WTC11 (cell line): ENCODE data around the gene ZNF564. TPM values are rescaled to one million over a fixed set of nuclear protein-coding genes. Genes with fewer than 3 reads are reported as not detected.
"Not testable (repeated sequence)": the region's sequence is repeated elsewhere in the genome, so short reads cannot be mapped to it uniquely, and the experiment has no call there.

Experiments
- ATAC-seq: fragments of 200-7000 bp; cut with Tn5 transposase; 2 replicates; pipeline ENCODE4 v1.10.0; 2021; ENCODE audit warnings: mild to moderate bottlenecking, moderate library complexity
- CTCF ChIA-PET: fragments of 300-600 bp; sonication (Branson Sonifier 250); formaldehyde crosslinking; loops from one replicate; lab custom pipeline; 2021; ENCODE audit warnings: antibody characterized with exemption; lab: Charles Lee
- POLR2A ChIA-PET: fragments of 350-600 bp; sonication (Branson Sonifier 250); formaldehyde crosslinking; loops from one replicate; lab custom pipeline; 2021; ENCODE audit warnings: antibody characterized with exemption; lab: Charles Lee
- DNase-seq: peaks from one replicate; pipeline ENCODE4 v3.0.0; 2021; ENCODE audit warnings: low spot score
- H3K27ac Mint-ChIP-seq: 2 replicates; pipeline ENCODE4 v1.8.0; 2021; ENCODE audit warnings: mixed read lengths
- H3K27me3 Mint-ChIP-seq: 2 replicates; pipeline ENCODE4 v1.8.0; 2021; ENCODE audit warnings: low read depth, mild to moderate bottlenecking, moderate library complexity, mixed read lengths
- H3K36me3 Mint-ChIP-seq: 2 replicates; pipeline ENCODE4 v1.8.0; 2021; ENCODE audit warnings: mixed read lengths
- H3K4me1 Mint-ChIP-seq: 2 replicates; pipeline ENCODE4 v1.8.0; 2022; ENCODE audit warnings: mixed read lengths
- H3K4me3 Mint-ChIP-seq: 2 replicates; pipeline ENCODE4 v1.8.0; 2021; ENCODE audit warnings: mild to moderate bottlenecking, moderate library complexity, mixed read lengths
- H3K9me3 Mint-ChIP-seq: 2 replicates; pipeline ENCODE4 v1.8.0; 2021; ENCODE audit warnings: mixed read lengths
- CREM ChIP-seq: sonication (generic); formaldehyde crosslinking; IDR thresholded peaks from 2 replicates; pipeline ENCODE4 v1.8.1; 2022; ENCODE audit warnings: mild to moderate bottlenecking, missing genetic modification reagents, moderate library complexity
- ERG ChIP-seq: fragments of 250-450 bp; sonication (Bioruptor Pico); IDR thresholded peaks from 2 replicates; pipeline ENCODE4 v1.8.0; 2021; ENCODE audit warnings: mild to moderate bottlenecking
- JAZF1 ChIP-seq: fragments of 250-450 bp; sonication (Bioruptor Pico); IDR thresholded peaks from 2 replicates; pipeline ENCODE4 v1.9.0; 2021; ENCODE audit warnings: moderate library complexity, mild to moderate bottlenecking, inconsistent platforms
- NR2C2 ChIP-seq: sonication (generic); formaldehyde crosslinking; IDR thresholded peaks from 2 replicates; pipeline ENCODE4 v1.8.0; 2022; ENCODE audit warnings: mild to moderate bottlenecking, missing genetic modification reagents
- OVOL2 ChIP-seq: fragments of 250-450 bp; sonication (Bioruptor Pico); IDR thresholded peaks from 2 replicates; pipeline ENCODE4 v1.9.0; 2021; ENCODE audit warnings: mild to moderate bottlenecking, borderline replicate concordance
- SMAD3 ChIP-seq: sonication (generic); formaldehyde crosslinking; IDR thresholded peaks from 2 replicates; pipeline ENCODE4 v1.8.0; 2022; ENCODE audit warnings: missing genetic modification reagents, mild to moderate bottlenecking, borderline replicate concordance
- STAT6 ChIP-seq: sonication (generic); formaldehyde crosslinking; conservative IDR thresholded peaks from 2 replicates; pipeline ENCODE4 v1.8.1; 2023; ENCODE audit warnings: mild to moderate bottlenecking, low read depth, missing genetic modification reagents, moderate library complexity
- TEAD4 ChIP-seq: sonication (generic); formaldehyde crosslinking; IDR thresholded peaks from 2 replicates; pipeline ENCODE4 v1.8.0; 2022; ENCODE audit warnings: mild to moderate bottlenecking, missing genetic modification reagents
- ZNF121 ChIP-seq: sonication (generic); formaldehyde crosslinking; IDR thresholded peaks from 2 replicates; pipeline ENCODE4 v1.8.0; 2023; ENCODE audit warnings: missing genetic modification reagents
- ZNF138 ChIP-seq: sonication (generic); formaldehyde crosslinking; conservative IDR thresholded peaks from 2 replicates; pipeline ENCODE4 v1.8.1; 2022; ENCODE audit warnings: mild to moderate bottlenecking, moderate library complexity, missing genetic modification reagents
- ZNF317 ChIP-seq: sonication (generic); formaldehyde crosslinking; IDR thresholded peaks from 2 replicates; pipeline ENCODE4 v1.8.1; 2023; ENCODE audit warnings: low read depth, mild to moderate bottlenecking, moderate library complexity, missing genetic modification reagents, borderline replicate concordance
- total RNA-seq: library from RNA; stranded (reverse); gene quantifications from 3 replicates; pipeline ENCODE4 v1.2.3, GENCODE V29; 2021
- TF ChIP-seq, protein P1 (sequence below): fragments of 200-600 bp; IDR thresholded peaks from 2 replicates; pipeline ENCODE4 v1.8.0; 2022; ENCODE audit warnings: antibody characterized with exemption

ZNF564 gene
- total RNA-seq, 1 experiment from 2014 or later, result 11.1 TPM

- no peaks in the 10 kb centered on the region for H3K27me3 Mint-ChIP-seq
- no peaks in the 10 kb centered on the region for H3K9me3 Mint-ChIP-seq
- TF ChIP-seq ZNF138 (CRISPR knock-in tag) (no peak), JAZF1 (CRISPR knock-in tag) (no peak), OVOL2 (CRISPR knock-in tag) (no peak), ZNF121 (CRISPR knock-in tag) (no peak), ZNF317 (CRISPR knock-in tag) (no peak), SMAD3 (no peak), ERG (no peak)
- TF ChIP-seq, protein P1, sequence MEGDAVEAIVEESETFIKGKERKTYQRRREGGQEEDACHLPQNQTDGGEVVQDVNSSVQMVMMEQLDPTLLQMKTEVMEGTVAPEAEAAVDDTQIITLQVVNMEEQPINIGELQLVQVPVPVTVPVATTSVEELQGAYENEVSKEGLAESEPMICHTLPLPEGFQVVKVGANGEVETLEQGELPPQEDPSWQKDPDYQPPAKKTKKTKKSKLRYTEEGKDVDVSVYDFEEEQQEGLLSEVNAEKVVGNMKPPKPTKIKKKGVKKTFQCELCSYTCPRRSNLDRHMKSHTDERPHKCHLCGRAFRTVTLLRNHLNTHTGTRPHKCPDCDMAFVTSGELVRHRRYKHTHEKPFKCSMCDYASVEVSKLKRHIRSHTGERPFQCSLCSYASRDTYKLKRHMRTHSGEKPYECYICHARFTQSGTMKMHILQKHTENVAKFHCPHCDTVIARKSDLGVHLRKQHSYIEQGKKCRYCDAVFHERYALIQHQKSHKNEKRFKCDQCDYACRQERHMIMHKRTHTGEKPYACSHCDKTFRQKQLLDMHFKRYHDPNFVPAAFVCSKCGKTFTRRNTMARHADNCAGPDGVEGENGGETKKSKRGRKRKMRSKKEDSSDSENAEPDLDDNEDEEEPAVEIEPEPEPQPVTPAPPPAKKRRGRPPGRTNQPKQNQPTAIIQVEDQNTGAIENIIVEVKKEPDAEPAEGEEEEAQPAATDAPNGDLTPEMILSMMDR, result no peak
- DNase-seq, result no peak
- H3K4me1 Mint-ChIP-seq, result peaks cover 24% of the 10 kb centered on the region
- H3K4me3 Mint-ChIP-seq, result no peak overlapping the region
- ATAC-seq, result no peak
- POLR2A ChIA-PET, result no interaction called here
- peaks cover 11% of the 10 kb centered on the region for H3K36me3 Mint-ChIP-seq
- peak overlapping the region; percentile 39 for H3K27ac Mint-ChIP-seq
- CTCF ChIA-PET, result interaction anchor here (1.1 to 1.7 kb wide), 2 partner anchors 37 to 66 kb away, joined by 3 to 5 read pairs; partner anchors contain the start of genes ZNF490 and ZNF791
Observed at GRCh38 chr19:12574036-12574435, 22.8 kb upstream of the ZNF564 start.

DNA sequence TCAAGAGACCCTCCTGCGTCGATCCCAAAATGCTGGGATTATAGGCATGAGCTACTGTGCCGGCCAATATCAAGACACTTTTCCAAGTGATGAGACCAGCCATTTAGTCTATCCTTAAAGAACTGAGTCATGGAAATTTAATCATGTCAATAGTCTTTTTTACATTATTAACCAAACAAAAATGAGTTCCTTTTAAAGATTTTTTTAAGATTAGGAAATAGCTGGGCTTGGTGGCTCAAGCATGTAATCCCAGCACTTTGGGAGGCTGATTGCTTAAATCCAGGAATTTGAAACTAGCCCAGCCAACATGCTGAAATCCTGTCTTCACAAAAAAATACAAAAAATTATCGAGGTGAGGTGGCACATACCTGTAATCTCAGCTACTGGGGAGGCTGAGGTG, 16.7 kb upstream of the ZNF564 start:
- Mint-ChIP-seq H3K36me3 (no peaks in the 10 kb centered on the region), H3K27me3 (no peaks in the 10 kb centered on the region), H3K9me3 (no peaks in the 10 kb centered on the region), H3K27ac (no peak overlapping the region), H3K4me1 (peaks cover 20% of the 10 kb centered on the region), H3K4me3 (no peak overlapping the region)
- POLR2A ChIA-PET, result interaction anchor here (0.5 kb wide), 1 partner anchor 117 kb away, joined by 3 read pairs; no protein-coding TSS in a partner anchor
- TF ChIP-seq CREM (CRISPR knock-in tag) (no peak), TEAD4 (CRISPR knock-in tag) (no peak), NR2C2 (CRISPR knock-in tag) (no peak), STAT6 (CRISPR knock-in tag) (no peak)
- ATAC-seq (no peak), DNase-seq (no peak)
- CTCF ChIA-PET, result interaction anchor here (1.8 kb wide), 1 partner anchor 72 kb away, joined by 7 read pairs; no protein-coding TSS in a partner anchor

- H3K27ac Mint-ChIP-seq, POLR2A ChIA-PET, H3K9me3 Mint-ChIP-seq, H3K4me3 Mint-ChIP-seq, H3K27me3 Mint-ChIP-seq, H3K4me1 Mint-ChIP-seq, H3K36me3 Mint-ChIP-seq, DNase-seq, ATAC-seq: not testable (repeated sequence)
- CTCF ChIA-PET, result interaction anchor here (0.7 to 1.1 kb wide), 2 partner anchors 74 to 107 kb away, joined by 4 to 5 read pairs; no protein-coding TSS in a partner anchor
Observed at GRCh38 chr19:12566380-12566779, 15.1 kb upstream of the ZNF564 start.

GRCh38 chr19:12564016-12564664, 12.9 kb upstream of the ZNF564 start:
- Mint-ChIP-seq H3K9me3 (no peaks in the 10 kb centered on the region), H3K27ac (no peak overlapping the region; the same call in 1 of the 2 replicates), H3K36me3 (no peaks in the 10 kb centered on the region), H3K27me3 (peaks cover 8% of the 10 kb centered on the region), H3K4me3 (no peak overlapping the region), H3K4me1 (0 out of 2 replicates have a peak, but pooled peaks cover 4% of the 10 kb centered on the region)
- TF ChIP-seq, protein P1, result peak; percentile 95
- TF ChIP-seq ZNF121 (CRISPR knock-in tag), result no peak
- CTCF ChIA-PET, result interaction anchor here (0.6 to 1.3 kb wide), 2 partner anchors 51 to 83 kb away, joined by 3 read pairs; no protein-coding TSS in a partner anchor
- DNase-seq, result peak; percentile 96
- ATAC-seq, result peak; percentile 95
- POLR2A ChIA-PET, result interaction anchor here (0.6 kb wide), 1 partner anchor 201 kb away, joined by 4 read pairs; no protein-coding TSS in a partner anchor
